Nephron (organoid): ENCODE data around the gene ARFGAP1.

Experiments
- H3K27ac Mint-ChIP-seq, 3 experiments: 2 replicates each; pipeline ENCODE4 v1.8.0; 2020; ENCODE audit warnings: mixed read lengths in 3 of 3, mild to moderate bottlenecking in 2 of 3, moderate library complexity in 1 of 3
- H3K27me3 Mint-ChIP-seq: 2 replicates; pipeline ENCODE4 v1.8.0; 2021; ENCODE audit warnings: low read depth, mild to moderate bottlenecking, moderate library complexity, mixed read lengths
- H3K36me3 Mint-ChIP-seq: 2 replicates; pipeline ENCODE4 v1.8.0; 2020; ENCODE audit warnings: low read depth, mixed read lengths
- H3K4me1 Mint-ChIP-seq: 2 replicates; pipeline ENCODE4 v1.8.0; 2020; ENCODE audit warnings: mixed read lengths
- H3K4me3 Mint-ChIP-seq, 3 experiments: 2 replicates each; pipeline ENCODE4 v1.8.0; 2020; ENCODE audit warnings: mild to moderate bottlenecking in 3 of 3, mixed read lengths in 3 of 3, moderate library complexity in 2 of 3
- H3K9me3 Mint-ChIP-seq: 2 replicates; pipeline ENCODE4 v1.8.0; 2020; ENCODE audit warnings: mixed read lengths
- TF ChIP-seq, protein P1 (sequence below), 3 experiments: fragments of 200-600 bp; sonication (generic); IDR thresholded peaks; one replicate each; pipeline ENCODE4 v1.5.0; 2021; ENCODE audit warnings: antibody characterized with exemption in 3 of 3; ENCODE audit not compliant: unreplicated experiment in 3 of 3

Gene ARFGAP1

DNA sequence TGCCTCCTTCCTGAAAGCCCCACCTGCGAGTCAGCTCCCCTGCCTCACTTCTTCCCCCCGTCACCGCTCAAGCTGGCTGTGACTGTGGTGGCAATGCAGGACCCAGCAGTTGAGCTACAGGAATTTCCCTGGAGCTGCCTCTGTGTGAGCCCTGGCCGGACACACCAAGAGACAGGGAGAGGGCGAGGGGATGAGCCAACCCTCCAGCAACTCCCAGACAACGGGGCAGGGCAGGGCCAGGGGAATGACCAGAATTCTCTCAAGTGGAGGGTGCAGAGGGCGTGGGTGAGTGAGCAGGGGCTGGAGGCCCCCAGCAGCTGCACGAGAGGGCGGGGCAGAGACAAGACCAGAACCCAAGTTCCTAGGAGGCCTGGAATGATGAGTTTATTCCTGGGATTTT lies 4.9 kb upstream of the ARFGAP1 start:
- H3K27me3 Mint-ChIP-seq: peaks cover 4% of the 10 kb centered on the region
- no peaks in the 10 kb centered on the region for H3K9me3 Mint-ChIP-seq
- TF ChIP-seq, protein P1, sequence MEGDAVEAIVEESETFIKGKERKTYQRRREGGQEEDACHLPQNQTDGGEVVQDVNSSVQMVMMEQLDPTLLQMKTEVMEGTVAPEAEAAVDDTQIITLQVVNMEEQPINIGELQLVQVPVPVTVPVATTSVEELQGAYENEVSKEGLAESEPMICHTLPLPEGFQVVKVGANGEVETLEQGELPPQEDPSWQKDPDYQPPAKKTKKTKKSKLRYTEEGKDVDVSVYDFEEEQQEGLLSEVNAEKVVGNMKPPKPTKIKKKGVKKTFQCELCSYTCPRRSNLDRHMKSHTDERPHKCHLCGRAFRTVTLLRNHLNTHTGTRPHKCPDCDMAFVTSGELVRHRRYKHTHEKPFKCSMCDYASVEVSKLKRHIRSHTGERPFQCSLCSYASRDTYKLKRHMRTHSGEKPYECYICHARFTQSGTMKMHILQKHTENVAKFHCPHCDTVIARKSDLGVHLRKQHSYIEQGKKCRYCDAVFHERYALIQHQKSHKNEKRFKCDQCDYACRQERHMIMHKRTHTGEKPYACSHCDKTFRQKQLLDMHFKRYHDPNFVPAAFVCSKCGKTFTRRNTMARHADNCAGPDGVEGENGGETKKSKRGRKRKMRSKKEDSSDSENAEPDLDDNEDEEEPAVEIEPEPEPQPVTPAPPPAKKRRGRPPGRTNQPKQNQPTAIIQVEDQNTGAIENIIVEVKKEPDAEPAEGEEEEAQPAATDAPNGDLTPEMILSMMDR (IDR thresholded peaks at IDR 0.05; ENCODE audit: unreplicated experiment in 3 of 3): no peak
- H3K4me1 Mint-ChIP-seq: peaks cover 81% of the 10 kb centered on the region
- no peaks in the 10 kb centered on the region for H3K36me3 Mint-ChIP-seq
- peak overlapping the region; percentile 66 to 93 (median 89) for H3K4me3 Mint-ChIP-seq
- H3K27ac Mint-ChIP-seq: peak overlapping the region; percentile 83 to 86 (median 86)

GRCh38 chr20:63268256-63268655 lies 4.4 kb upstream of the ARFGAP1 start:
- peaks cover 75% of the 10 kb centered on the region for H3K4me1 Mint-ChIP-seq
- no peaks in the 10 kb centered on the region for H3K9me3 Mint-ChIP-seq
- H3K27me3 Mint-ChIP-seq: no peaks in the 10 kb centered on the region
- H3K4me3 Mint-ChIP-seq: peak overlapping the region; percentile 66 to 93 (median 89)
- TF ChIP-seq, protein P1 (IDR thresholded peaks at IDR 0.05; ENCODE audit: unreplicated experiment in 3 of 3): no peak
- no peaks in the 10 kb centered on the region for H3K36me3 Mint-ChIP-seq
- H3K27ac Mint-ChIP-seq: peak overlapping the region; percentile 83 to 86 (median 86)

DNA sequence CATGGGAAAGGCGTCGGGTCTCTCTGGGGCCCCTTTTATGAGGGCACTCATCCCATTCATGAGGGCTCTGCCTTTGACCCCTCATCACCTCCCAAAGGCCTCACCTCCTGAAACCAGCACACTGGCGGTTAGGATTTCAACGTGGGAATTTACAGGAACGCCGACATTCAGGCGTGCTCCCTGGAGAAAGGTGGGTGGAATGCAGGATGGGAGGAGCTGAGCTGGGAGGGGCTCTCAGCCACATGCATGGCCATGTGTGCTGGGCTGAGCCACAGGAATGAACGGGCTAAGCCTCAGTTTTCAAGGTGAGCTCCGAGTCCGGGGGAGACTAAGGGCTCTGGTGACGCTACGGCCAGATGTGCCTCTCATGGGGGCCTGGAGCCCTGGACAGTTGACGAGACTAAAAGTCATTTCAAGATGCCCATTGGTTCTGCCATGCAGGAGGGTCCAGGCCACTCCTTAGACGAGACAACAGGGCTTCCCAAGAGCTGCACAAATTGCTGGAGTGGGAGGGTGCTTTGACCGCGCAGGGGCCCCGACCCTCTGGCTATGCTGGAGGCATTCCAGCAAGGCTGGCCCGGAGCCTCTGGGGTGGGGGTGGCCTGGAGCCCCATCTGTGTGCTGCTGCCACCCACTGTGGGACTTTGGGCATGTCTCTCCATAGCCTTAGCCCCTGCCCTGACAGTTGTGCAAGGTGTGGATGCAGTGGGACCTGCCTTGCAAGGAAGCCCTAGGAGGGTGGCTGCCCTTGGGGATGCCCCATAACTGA lies 3.8 kb upstream of the ARFGAP1 start:
- peak overlapping the region; percentile 83 to 86 (median 86) for H3K27ac Mint-ChIP-seq
- H3K36me3 Mint-ChIP-seq: no peaks in the 10 kb centered on the region

DNA sequence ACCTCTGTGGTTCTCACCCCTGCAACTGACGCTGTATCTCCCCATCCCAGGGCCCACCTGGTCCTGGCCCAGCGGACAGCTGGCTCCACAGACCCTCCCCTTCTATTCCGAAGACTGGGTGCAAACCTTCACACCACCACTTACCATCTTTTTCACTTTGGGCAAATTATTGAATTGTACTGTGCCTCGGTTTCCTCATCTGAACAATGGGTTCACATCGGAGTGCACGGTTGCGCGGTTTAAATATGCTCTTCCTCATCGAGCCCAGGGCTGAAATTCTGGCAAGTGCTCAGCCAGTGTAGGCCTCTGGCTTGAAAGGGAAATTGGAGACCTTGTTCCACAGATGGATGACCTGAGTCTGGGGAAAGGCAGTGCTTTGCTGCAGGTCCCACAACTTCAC lies 2.9 kb upstream of the ARFGAP1 start:
- Mint-ChIP-seq H3K27me3 (no peaks in the 10 kb centered on the region), H3K4me1 (peaks cover 77% of the 10 kb centered on the region), H3K9me3 (no peaks in the 10 kb centered on the region)

More for the DNA sequence above, 3.8 kb upstream of the ARFGAP1 start:
- TF ChIP-seq, protein P1 (IDR thresholded peaks at IDR 0.05; ENCODE audit: unreplicated experiment in 3 of 3): no peak
- peak overlapping the region; percentile 60 to 93 (median 89) for H3K4me3 Mint-ChIP-seq
- no peaks in the 10 kb centered on the region for H3K27me3 Mint-ChIP-seq
- H3K9me3 Mint-ChIP-seq: no peaks in the 10 kb centered on the region
- H3K4me1 Mint-ChIP-seq: peaks cover 80% of the 10 kb centered on the region

DNA sequence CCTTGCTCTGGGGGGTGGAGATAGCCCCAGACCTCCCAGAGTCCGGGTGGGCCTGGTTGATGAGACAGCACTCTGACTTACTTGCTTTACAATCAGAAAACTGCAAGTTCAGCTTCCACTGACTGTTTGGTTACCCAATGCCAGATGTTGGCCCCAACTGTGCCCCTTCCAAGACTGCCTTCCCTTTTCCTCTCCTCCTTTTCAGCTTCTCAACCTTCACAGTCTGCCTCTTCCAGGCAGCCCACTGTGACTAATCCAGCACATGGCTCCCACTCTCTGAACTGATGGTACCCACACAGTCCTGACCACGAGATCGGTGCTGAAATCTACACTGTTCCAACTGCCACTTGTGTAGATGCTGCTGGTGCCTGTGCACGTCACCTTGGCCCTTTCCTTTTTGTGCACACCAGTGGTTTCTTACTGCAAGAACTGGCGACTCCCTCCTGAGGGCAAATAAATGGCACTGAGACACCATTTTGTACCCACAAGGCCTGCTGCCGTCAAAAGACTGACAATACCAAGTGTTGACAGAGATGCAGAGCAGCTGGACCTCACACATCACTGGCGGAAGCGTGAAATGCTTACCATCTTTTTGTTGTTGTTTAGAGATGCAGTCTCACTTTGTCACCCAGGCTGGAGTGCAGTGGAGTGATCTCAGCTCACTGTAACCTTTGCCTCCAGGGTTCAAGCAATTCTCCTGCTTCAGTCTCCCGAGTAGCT lies 1.8 kb upstream of the ARFGAP1 start:
- Mint-ChIP-seq H3K4me1 (peaks cover 71% of the 10 kb centered on the region), H3K27ac (peak overlapping the region; percentile 9 to 86 (median 25)), H3K4me3 (peak overlapping the region; percentile 82 to 93 (median 93)), H3K27me3 (no peaks in the 10 kb centered on the region), H3K9me3 (no peaks in the 10 kb centered on the region), H3K36me3 (no peaks in the 10 kb centered on the region)
- TF ChIP-seq, protein P1 (IDR thresholded peaks at IDR 0.05; ENCODE audit: unreplicated experiment in 3 of 3): no peak

More for the DNA sequence above, 2.9 kb upstream of the ARFGAP1 start:
- Mint-ChIP-seq H3K36me3 (no peaks in the 10 kb centered on the region), H3K4me3 (peak overlapping the region; percentile 82 to 93 (median 93)), H3K27ac (peak overlapping the region; percentile 39 to 86 (median 70))
- TF ChIP-seq, protein P1 (IDR thresholded peaks at IDR 0.05; ENCODE audit: unreplicated experiment in 3 of 3): no peak
